H1 (cell line): ENCODE measurements around the gene ESCO1. TPM values are rescaled to one million over a fixed set of nuclear protein-coding genes. Genes with fewer than 3 reads are reported as not detected.

Experiments used
- CTCF ChIA-PET: fragments of 300-600 bp; sonication (Branson Sonifier 250); formaldehyde crosslinking; loops from one replicate; lab custom pipeline; 2021; ENCODE audit not compliant: partially characterized antibody; lab: Charles Lee
- POLR2A ChIA-PET: fragments of 300-600 bp; sonication (Branson Sonifier 250); formaldehyde crosslinking; loops from one replicate; lab custom pipeline; 2021; ENCODE audit warnings: inconsistent platforms; ENCODE audit not compliant: partially characterized antibody; lab: Charles Lee
- DNase-seq, 2 experiments: peaks; one replicate each; pipeline versions ENCODE4 v3.0.0 to v3.0.0-alpha.2; 2010 to 2022; ENCODE audit warnings: low spot score in 2 of 2, low read depth in 1 of 2, mixed read lengths in 1 of 2
- FAIRE-seq: peaks from 2 replicates; lab custom pipeline; 2011; peaks lifted over from hg19 to GRCh38; lab: Jason Lieb, UNC
- H2AFZ ChIP-seq: 2 replicates; pipeline ENCODE4 v1.8.1; 2012; ENCODE audit warnings: low read length, inconsistent platforms
- H2AK5ac ChIP-seq: 2 replicates; pipeline ENCODE4 v1.6.1; 2013; ENCODE audit warnings: low read depth, low read length
- H2BK120ac ChIP-seq: replicated peaks from 2 replicates; pipeline ENCODE3; 2013; ENCODE audit warnings: low read depth, low read length, inconsistent platforms
- H2BK12ac ChIP-seq: 2 replicates; pipeline ENCODE4 v1.6.1; 2013; ENCODE audit warnings: low read depth, low read length
- H2BK15ac ChIP-seq: 2 replicates; pipeline ENCODE4 v1.6.1; 2013; ENCODE audit warnings: low read length
- H2BK20ac ChIP-seq: 2 replicates; pipeline ENCODE4 v1.6.1; 2013; ENCODE audit warnings: low read length
- H2BK5ac ChIP-seq: 2 replicates; pipeline ENCODE4 v1.6.1; 2013; ENCODE audit warnings: low read depth, low read length
- H3K14ac ChIP-seq: 2 replicates; pipeline ENCODE4 v1.6.1; 2013; ENCODE audit warnings: inconsistent platforms; ENCODE audit not compliant: insufficient read length
- H3K18ac ChIP-seq: 2 replicates; pipeline ENCODE4 v1.6.1; 2013; ENCODE audit warnings: low read length; ENCODE audit errors: extremely low read depth
- H3K23ac ChIP-seq: 2 replicates; pipeline ENCODE4 v1.6.1; 2013; ENCODE audit warnings: inconsistent platforms; ENCODE audit not compliant: insufficient read length
- H3K23me2 ChIP-seq: 2 replicates; pipeline ENCODE4 v1.6.1; 2013; ENCODE audit warnings: low read depth, low read length
- H3K27ac ChIP-seq: 2 replicates; pipeline ENCODE4 v1.6.1; 2011; ENCODE audit warnings: low read depth, low read length, inconsistent platforms
- H3K27me3 ChIP-seq, 4 experiments: replicated peaks in 1 of 4; 1 replicate in 1 of 4; 2 replicates in 3 of 4; pipeline versions ENCODE4 v1.6.1 to v1.8.1; 2011 to 2013; ENCODE audit warnings: low read length in 3 of 4, mild to moderate bottlenecking in 3 of 4, inconsistent platforms in 2 of 4, mixed read lengths in 2 of 4, moderate library complexity in 1 of 4; ENCODE audit not compliant: control insufficient read depth in 3 of 4, insufficient read depth in 3 of 4; ENCODE audit errors: extremely low read depth in 1 of 4
- H3K36me3 ChIP-seq, 4 experiments: 2 replicates each; pipeline versions ENCODE4 v1.6.1 to v1.8.1; 2011 to 2013; ENCODE audit warnings: mild to moderate bottlenecking in 4 of 4, low read length in 3 of 4, moderate library complexity in 2 of 4, control low read depth in 1 of 4, inconsistent platforms in 1 of 4; ENCODE audit not compliant: insufficient read depth in 4 of 4, control insufficient read depth in 2 of 4
- H3K4ac ChIP-seq: replicated peaks from 2 replicates; pipeline ENCODE3; 2013; ENCODE audit warnings: low read length, low read depth, mixed read lengths, inconsistent platforms; ENCODE audit not compliant: insufficient read length
- H3K4me1 ChIP-seq, 4 experiments: replicated peaks in 1 of 4; 1 replicate in 1 of 4; 2 replicates in 3 of 4; pipeline versions ENCODE4 v1.6.1 to v1.8.1; 2011 to 2013; ENCODE audit warnings: low read length in 3 of 4, inconsistent platforms in 2 of 4, mixed read lengths in 1 of 4; ENCODE audit not compliant: insufficient read depth in 4 of 4, control insufficient read depth in 3 of 4
- H3K4me2 ChIP-seq, 2 experiments: 2 replicates each; pipeline versions ENCODE4 v1.6.1 to v1.8.1; 2011 to 2013; ENCODE audit warnings: low read depth in 2 of 2, low read length in 2 of 2, control low read depth in 1 of 2, inconsistent platforms in 1 of 2, mild to moderate bottlenecking in 1 of 2; ENCODE audit not compliant: insufficient read depth in 1 of 2
- H3K4me3 ChIP-seq, 4 experiments: fragments of 200-600, 300-600 bp in 1 of 4; sonication (generic), shearing (Covaris generic), sonication (Bioruptor Twin) in 1 of 4; 2 replicates each; pipeline versions ENCODE4 v1.5.1 to v1.8.1; 2011 to 2016; ENCODE audit warnings: low read length in 4 of 4, low read depth in 3 of 4, control low read depth in 2 of 4, inconsistent platforms in 2 of 4, mild to moderate bottlenecking in 2 of 4, mixed read lengths in 1 of 4, moderate library complexity in 1 of 4; ENCODE audit not compliant: insufficient read depth in 2 of 4; ENCODE audit errors: extremely low read depth in 1 of 4
- H3K56ac ChIP-seq: replicated peaks from 2 replicates; pipeline ENCODE3; 2013; ENCODE audit warnings: low read depth, mild to moderate bottlenecking, mixed read lengths, low read length, inconsistent platforms; ENCODE audit not compliant: insufficient read length
- H3K79me1 ChIP-seq: 2 replicates; pipeline ENCODE4 v1.6.1; 2013; ENCODE audit warnings: low read depth, low read length, control low read depth
- H3K79me2 ChIP-seq, 2 experiments: 2 replicates each; pipeline versions ENCODE4 v1.6.1 to v1.8.1; 2012 to 2013; ENCODE audit warnings: low read length in 2 of 2, mild to moderate bottlenecking in 2 of 2, inconsistent platforms in 1 of 2; ENCODE audit not compliant: insufficient read depth in 2 of 2, control insufficient read depth in 1 of 2
- H3K9ac ChIP-seq, 4 experiments: replicated peaks in 1 of 4; 1 replicate in 1 of 4; 2 replicates in 3 of 4; pipeline versions ENCODE4 v1.6.1 to v1.8.1; 2011 to 2013; ENCODE audit warnings: low read depth in 3 of 4, low read length in 3 of 4, control low read depth in 2 of 4, mild to moderate bottlenecking in 2 of 4, moderate library complexity in 2 of 4, inconsistent platforms in 1 of 4; ENCODE audit errors: extremely low read depth in 1 of 4
- H3K9me3 ChIP-seq, 2 experiments: 2 replicates each; pipeline versions ENCODE4 v1.6.1 to v1.8.1; 2012 to 2013; ENCODE audit warnings: mild to moderate bottlenecking in 2 of 2, moderate library complexity in 2 of 2, control low read depth in 1 of 2, inconsistent platforms in 1 of 2, low read depth in 1 of 2, low read length in 1 of 2, mixed read lengths in 1 of 2; ENCODE audit not compliant: insufficient read depth in 2 of 2
- H4K20me1 ChIP-seq, 2 experiments: replicated peaks in 1 of 2; 2 replicates each; pipeline versions ENCODE3 to v1.8.1; 2011 to 2013; ENCODE audit warnings: inconsistent platforms in 2 of 2, low read length in 2 of 2, mild to moderate bottlenecking in 1 of 2; ENCODE audit not compliant: insufficient read depth in 2 of 2, control insufficient read depth in 1 of 2
- H4K5ac ChIP-seq: 2 replicates; pipeline ENCODE4 v1.6.1; 2013; ENCODE audit warnings: low read length, low read depth, mixed read lengths, inconsistent platforms; ENCODE audit not compliant: insufficient read length
- H4K8ac ChIP-seq: 2 replicates; pipeline ENCODE4 v1.8.0; 2013; ENCODE audit warnings: mild to moderate bottlenecking, moderate library complexity, low read length, inconsistent platforms; ENCODE audit not compliant: insufficient read depth; ENCODE audit errors: extremely low read depth
- H4K91ac ChIP-seq: replicated peaks from 2 replicates; pipeline ENCODE3; 2013; ENCODE audit warnings: low read length, mixed read lengths, inconsistent platforms; ENCODE audit not compliant: insufficient read length
- CEBPB ChIP-seq: IDR thresholded peaks from 2 replicates; pipeline ENCODE4 v1.6.1; 2012; ENCODE audit warnings: low read depth, low read length
- E2F6 ChIP-seq: IDR thresholded peaks from 2 replicates; pipeline ENCODE4 v1.6.1; 2012; ENCODE audit warnings: inconsistent platforms
- EZH2 ChIP-seq: fragments of 200-600 bp; sonication (generic); IDR thresholded peaks from 2 replicates; pipeline ENCODE4 v1.7.1; 2012; ENCODE audit warnings: low read depth, mild to moderate bottlenecking, moderate library complexity, low read length, inconsistent platforms; ENCODE audit not compliant: severe bottlenecking
- NRF1 ChIP-seq: IDR thresholded peaks from 2 replicates; pipeline ENCODE4 v1.6.1; 2011; ENCODE audit warnings: mild to moderate bottlenecking, low read depth, low read length, improper control_type of control experiment
- RAD21 ChIP-seq, 2 experiments: IDR thresholded peaks in 1 of 2; conservative IDR thresholded peaks in 1 of 2; 2 replicates each; pipeline ENCODE4 v1.6.1; 2011; ENCODE audit warnings: low read depth in 2 of 2, low read length in 2 of 2, improper control_type of control experiment in 1 of 2, inconsistent platforms in 1 of 2, mild to moderate bottlenecking in 1 of 2, moderate library complexity in 1 of 2
- RFX5 ChIP-seq: IDR thresholded peaks from 2 replicates; pipeline ENCODE4 v1.6.1; 2011; ENCODE audit warnings: low read depth, low read length, improper control_type of control experiment, borderline replicate concordance
- SIN3A ChIP-seq, 2 experiments: IDR thresholded peaks in 1 of 2; conservative IDR thresholded peaks in 1 of 2; 2 replicates each; pipeline ENCODE4 v1.6.1; 2011 to 2012; ENCODE audit warnings: low read length in 2 of 2, improper control_type of control experiment in 1 of 2, low read depth in 1 of 2, mild to moderate bottlenecking in 1 of 2
- SIX5 ChIP-seq: IDR thresholded peaks from 2 replicates; pipeline ENCODE4 v1.6.1; 2011; ENCODE audit warnings: mild to moderate bottlenecking, low read depth, low read length
- SP2 ChIP-seq: IDR thresholded peaks from 2 replicates; pipeline ENCODE4 v1.6.1; 2012; ENCODE audit warnings: mild to moderate bottlenecking, low read length, inconsistent platforms
- TCF12 ChIP-seq: IDR thresholded peaks from 2 replicates; pipeline ENCODE4 v1.6.1; 2011; ENCODE audit warnings: low read depth, mild to moderate bottlenecking, low read length
- polyA plus RNA-seq, 7 experiments: library from polyadenylated mRNA; depleted of rRNA in 3 of 7; stranded (reverse) in 5 of 7; unstranded in 2 of 7; fragments of >200 nt in 5 of 7; fragments of 200-250 nt in 2 of 7; gene quantifications; 1 replicate in 5 of 7; 2 replicates in 1 of 7; 4 replicates in 1 of 7; pipeline versions ENCODE4 v1.2.1 to v1.2.3, GENCODE V29; 2011 to 2013; ENCODE audit warnings: missing spikeins in 2 of 7, mixed read lengths in 2 of 7
- total RNA-seq: library from RNA; stranded (reverse); fragmentation: NEBNext Ultra II Directional; extraction: Animal tissue kit (Norgen Biotek cat#: 25700); gene quantifications from 2 replicates; pipeline ENCODE4 v1.2.1, GENCODE V29; 2021

Gene ESCO1
- total and polyA plus RNA-seq, 2 of the 8 experiments (the other 6 are each of a cell fraction or from before 2014, with no cell fraction given): 5.8 to 48.3 TPM

- Histone ChIP-seq H2BK20ac (no peak overlapping the region), H3K14ac (no peak overlapping the region), H3K23ac (no peak overlapping the region), H4K5ac (no peak overlapping the region), H3K79me1 (no peaks in the 10 kb centered on the region), H4K20me1 (peaks cover 1 to 2% of the 10 kb centered on the region in 2 experiments), H2BK12ac (no peak overlapping the region), H3K9ac (no peak overlapping the region), H3K4me3 (no peak overlapping the region), H3K4me1 (no peaks in the 10 kb centered on the region), H4K8ac (no peak overlapping the region), H3K4ac (no peak overlapping the region), H3K9me3 (no peaks in the 10 kb centered on the region), H4K91ac (no peak overlapping the region), H2BK15ac (no peak overlapping the region), H2AK5ac (no peak overlapping the region), H2AFZ (no peak overlapping the region), H3K27ac (no peak overlapping the region), H2BK5ac (no peak overlapping the region), H3K79me2 (no peaks in the 10 kb centered on the region; a peak in 1 of 4 replicates), H3K18ac (no peak overlapping the region), H2BK120ac (no peak overlapping the region), H3K27me3 (no peaks in the 10 kb centered on the region), H3K56ac (no peak overlapping the region), H3K4me2 (no peak overlapping the region), H3K23me2 (no peaks in the 10 kb centered on the region), H3K36me3 (peaks cover 5 to 49% (median 31%) of the 10 kb centered on the region in 4 experiments; a peak in 6 of 8 replicates)
- FAIRE-seq: no peak
- CTCF ChIA-PET: no interaction called here
- TF ChIP-seq EZH2 (no peak), RAD21 (IDR thresholded peaks at IDR 0.05 in 1 of 2, conservative IDR thresholded peaks at IDR 0.05 in 1 of 2; ENCODE audit: low read depth in 2 of 2, low read length in 2 of 2) (no peak), RFX5 (no peak), SIN3A (conservative IDR thresholded peaks at IDR 0.05 in 1 of 2, IDR thresholded peaks at IDR 0.05 in 1 of 2; ENCODE audit: low read depth in 1 of 2, low read length in 2 of 2) (no peak), CEBPB (no peak), NRF1 (no peak), E2F6 (no peak), TCF12 (no peak), SIX5 (no peak), SP2 (no peak)
- DNase-seq: no peak
- POLR2A ChIA-PET: interaction anchor here (0.7 kb wide), 1 partner anchor 22 kb away, joined by 3 read pairs; no protein-coding TSS in a partner anchor
These were observed 28.7 kb downstream of the ESCO1 start for GRCh38 chr18:21571772-21572171.
